Measurements from ENCODE around the gene CHST8. TPM values are rescaled to one million over a fixed set of nuclear protein-coding genes. Genes with fewer than 3 reads are reported as not detected.
A peak's percentile ranks its signal among the peaks of the same experiment; 100 is the strongest.

The CHST8 gene
- total RNA-seq, 2 donors from 2014 or later = not detected

DNA sequence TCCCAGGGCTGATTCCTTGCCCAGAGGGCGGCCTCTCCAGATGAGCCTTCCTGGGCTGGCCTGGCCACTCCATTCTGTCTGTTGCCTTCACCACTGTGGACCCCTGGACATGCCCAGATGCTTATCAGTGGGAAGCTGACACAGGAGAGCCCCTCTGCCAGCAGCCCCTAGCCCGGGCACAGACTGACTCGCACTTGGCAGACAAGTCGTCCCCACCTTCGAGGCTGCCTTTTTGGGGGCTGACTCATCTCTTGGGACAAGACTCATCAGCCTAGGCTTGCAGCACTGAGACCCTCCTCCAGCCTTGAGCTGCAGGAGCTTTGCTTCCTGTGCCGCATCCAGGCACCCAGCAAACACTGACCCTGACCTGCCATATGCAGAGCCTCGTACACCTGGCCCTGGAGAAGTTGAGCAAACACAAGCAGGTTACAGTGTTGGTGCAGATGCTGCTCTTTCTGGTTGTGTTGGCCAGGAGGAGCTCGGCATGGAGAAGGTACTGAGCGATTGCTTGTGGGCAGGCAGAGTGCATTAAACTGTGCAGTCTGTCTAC lies 8.1 kb downstream of the CHST8 start:
- Mint-ChIP-seq H3K27ac (no peak overlapping the region), H3K9me3 (no peaks in the 10 kb centered on the region), H3K36me3 (no peaks in the 10 kb centered on the region)
- no peak for ATAC-seq
- peak in 1 of 2 donors; percentile 38 for DNase-seq (ENCODE audit: low spot score in 2 of 2)

DNA sequence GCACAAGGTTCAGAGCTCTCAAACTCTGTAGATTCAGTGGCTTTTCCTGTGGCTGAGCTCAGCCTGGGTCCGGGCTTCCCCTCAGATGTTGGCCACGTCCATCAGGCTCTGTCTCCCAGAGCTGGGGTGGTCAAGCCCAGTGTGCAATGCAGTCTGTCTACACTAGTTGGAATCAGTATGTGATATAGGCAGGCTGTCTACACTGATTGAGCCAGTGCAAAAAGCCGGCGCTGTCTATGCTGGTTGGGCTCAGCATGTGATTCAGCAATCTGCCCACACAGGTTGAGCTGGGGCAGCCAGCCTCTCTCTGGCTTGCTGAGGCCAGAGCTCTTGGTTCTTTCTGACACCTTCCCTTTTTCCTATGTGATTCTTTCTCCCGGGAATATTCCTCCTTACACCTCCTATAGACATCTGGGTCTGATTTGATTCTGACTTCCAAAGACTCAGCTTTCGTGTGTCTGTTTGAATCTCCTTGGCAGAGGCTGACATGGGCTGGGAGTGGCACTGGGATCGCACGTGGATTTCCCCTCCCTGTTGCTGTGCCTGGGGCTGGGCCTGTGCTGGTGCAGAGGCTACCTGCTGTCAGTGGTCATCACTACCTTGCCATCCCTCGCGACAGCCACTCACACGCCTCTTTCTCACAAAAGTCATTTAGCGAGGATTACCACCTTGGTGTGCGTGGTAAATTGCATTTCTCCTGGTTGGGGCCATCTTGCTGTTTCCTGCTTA lies 9.3 kb downstream of the CHST8 start:
- Mint-ChIP-seq H3K9me3 (no peaks in the 10 kb centered on the region), H3K36me3 (no peaks in the 10 kb centered on the region), H3K27ac (no peak overlapping the region)
- ATAC-seq (no peak), DNase-seq (ENCODE audit: low spot score in 2 of 2) (peak in 1 of 2 donors; percentile 28)

DNA sequence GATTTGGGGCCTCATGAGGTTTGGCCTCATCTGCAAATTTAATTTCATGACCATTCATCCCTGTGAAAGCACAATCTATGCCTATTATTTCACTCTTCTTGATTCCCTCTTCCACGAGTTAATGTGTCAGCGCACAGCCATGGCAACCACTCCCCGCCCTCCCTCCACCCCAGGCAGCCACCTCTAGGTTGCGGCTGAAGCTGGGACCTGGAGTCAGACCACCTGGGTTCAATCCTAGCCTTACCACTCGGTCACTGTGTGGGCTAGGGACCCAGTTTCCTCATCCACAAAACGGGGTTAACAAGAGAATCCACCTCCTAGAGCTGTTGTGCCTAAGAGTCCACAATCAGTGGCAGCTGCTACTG lies 9.8 kb downstream of the CHST8 start:
- no peaks in the 10 kb centered on the region for H3K9me3 Mint-ChIP-seq
- ATAC-seq (no peak), DNase-seq (ENCODE audit: low spot score in 2 of 2) (no peak)
- H3K36me3 Mint-ChIP-seq = no peaks in the 10 kb centered on the region
- no peak overlapping the region for H3K27ac Mint-ChIP-seq

DNA sequence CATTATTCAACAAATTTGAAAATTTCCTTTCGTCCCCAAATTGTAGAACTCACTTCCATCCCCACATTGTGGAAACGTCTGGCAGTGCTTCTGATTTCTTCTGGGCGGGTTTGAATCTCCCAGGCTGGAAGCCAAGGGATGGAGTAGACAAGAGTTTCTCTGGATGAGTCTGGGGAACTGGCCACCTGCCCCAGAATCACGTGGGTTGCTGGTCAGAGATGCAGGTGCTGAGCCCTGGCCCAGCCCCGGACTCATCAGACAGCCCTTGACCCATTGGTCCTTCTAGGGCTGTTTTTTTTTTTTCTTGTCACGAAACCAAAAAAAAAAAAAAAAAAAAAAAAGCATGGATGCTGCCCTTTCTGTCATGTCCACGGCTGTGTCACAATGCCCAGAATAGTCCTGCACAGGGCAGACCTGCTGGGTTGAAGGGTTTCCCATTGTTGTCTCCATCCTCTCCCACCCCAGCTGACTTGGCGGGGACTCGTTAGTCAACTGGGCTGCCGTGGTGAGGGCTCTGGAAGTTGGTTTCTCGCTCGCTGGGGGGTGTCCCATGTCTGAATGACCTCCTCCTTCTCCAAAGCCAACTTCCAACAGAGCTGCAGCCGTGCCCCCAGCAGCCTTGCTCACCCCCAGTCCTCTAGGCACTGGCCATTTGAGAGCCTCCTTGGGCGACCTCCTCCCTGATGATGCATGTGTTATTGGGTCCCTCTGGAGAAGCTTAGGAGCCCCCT lies 12.8 kb downstream of the CHST8 start:
- DNase-seq (ENCODE audit: low spot score in 2 of 2) (no peak), ATAC-seq (no peak)
- Mint-ChIP-seq H3K27ac (peak overlapping the region in 1 of 2 donors; percentile 36), H3K9me3 (no peaks in the 10 kb centered on the region), H3K36me3 (no peaks in the 10 kb centered on the region)

DNA sequence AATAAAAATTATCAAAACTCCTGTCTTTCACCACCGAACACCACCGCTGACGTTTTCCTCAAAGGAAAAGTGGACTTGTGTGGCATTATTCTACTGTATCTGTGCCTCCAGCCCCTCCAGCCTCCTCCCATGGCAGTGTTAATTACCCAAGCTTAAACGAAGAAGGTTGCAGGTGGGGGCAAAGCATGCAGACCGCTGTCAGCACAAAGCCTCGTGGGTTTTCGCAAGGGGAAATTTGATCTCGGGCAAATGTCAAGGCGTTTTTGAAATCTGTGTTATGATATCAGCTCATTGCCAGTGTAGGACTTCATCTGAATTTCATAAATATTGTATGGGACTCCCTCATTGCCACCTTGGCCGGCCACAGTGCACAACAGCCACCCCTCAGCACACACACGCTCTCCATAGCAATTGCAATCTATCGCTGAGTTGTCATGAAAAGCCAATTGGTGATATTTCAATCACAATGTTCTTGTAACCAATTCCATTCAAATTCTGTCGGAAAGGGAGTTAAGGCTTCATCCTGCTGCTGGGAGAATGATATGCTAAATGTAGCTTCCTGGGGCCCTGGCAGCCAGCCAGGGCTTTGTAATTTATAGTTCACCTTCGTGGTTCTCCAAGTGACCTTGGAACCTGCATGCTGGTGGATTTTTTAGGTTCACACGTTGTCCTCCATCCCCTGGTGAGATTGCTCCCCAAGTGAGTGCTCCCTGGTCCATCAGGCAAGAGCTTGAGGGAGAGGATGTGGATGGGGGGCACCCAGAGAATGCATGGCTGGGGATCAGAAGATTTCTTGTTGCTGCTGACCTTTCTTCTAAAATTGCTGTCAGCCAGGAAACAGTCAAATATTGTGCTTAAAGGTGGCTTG lies 16.6 kb downstream of the CHST8 start:
- Mint-ChIP-seq H3K9me3 (no peaks in the 10 kb centered on the region), H3K36me3 (no peaks in the 10 kb centered on the region), H3K27ac (no peak overlapping the region)
- DNase-seq (ENCODE audit: low spot score in 2 of 2) (peak in 1 of 2 donors; percentile 14), ATAC-seq (no peak)

DNA sequence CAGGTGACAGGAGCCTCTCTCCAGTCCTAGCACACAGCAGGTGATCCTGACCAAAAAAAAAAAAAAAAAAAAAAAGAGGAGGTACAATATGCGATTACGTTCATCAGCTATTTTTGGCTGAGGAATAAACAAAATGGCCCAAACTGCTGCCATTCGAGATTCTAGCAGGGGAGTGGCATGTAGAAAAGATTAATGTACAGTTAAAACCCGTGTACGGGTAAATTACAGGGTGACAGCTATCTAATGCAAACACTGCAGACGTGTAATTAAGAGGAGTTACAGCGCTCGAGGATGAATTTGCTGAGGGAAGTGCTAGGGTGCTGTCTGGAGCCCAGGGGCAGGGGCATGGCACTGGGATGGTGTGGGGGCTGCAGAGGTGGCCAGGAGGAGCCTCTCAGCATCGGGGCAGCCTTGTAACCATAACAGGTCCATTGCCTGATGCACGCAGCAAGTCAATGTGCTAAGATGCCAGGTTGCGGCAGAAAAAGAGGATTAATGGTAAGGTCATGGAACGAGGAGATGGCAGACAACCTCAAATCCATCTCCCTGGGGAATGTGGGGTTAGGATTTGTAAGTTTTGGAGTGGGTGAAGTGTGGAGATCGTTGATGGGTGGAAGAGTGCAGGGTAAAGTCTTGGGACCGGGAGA lies 17.4 kb downstream of the CHST8 start:
- no peaks in the 10 kb centered on the region for H3K36me3 Mint-ChIP-seq
- H3K9me3 Mint-ChIP-seq = no peaks in the 10 kb centered on the region
- ATAC-seq (no peak), DNase-seq (ENCODE audit: low spot score in 2 of 2) (no peak)
- no peak overlapping the region for H3K27ac Mint-ChIP-seq

DNA sequence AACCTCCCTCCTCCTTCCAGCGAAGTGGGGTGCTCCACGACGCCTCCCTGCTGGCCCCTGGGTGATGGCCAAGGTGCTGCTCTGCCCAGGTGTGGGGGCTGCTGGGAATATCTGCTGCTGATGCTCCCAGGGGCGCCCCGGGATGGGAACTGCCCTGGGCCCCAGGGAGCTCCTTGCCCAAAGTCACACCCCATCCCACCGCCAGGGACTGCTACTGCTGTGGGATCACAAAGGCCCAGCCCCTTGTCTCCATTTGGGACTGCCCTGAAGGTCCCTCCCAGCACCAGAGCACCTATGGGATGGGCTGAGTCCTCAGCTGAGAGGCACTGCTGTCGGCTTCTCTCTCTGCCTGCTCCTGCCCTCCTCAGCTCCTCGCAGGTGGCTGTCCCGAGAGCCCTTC lies 19.0 kb downstream of the CHST8 start:
- H3K27ac Mint-ChIP-seq = no peak overlapping the region
- no peaks in the 10 kb centered on the region for H3K9me3 Mint-ChIP-seq
- H3K36me3 Mint-ChIP-seq = no peaks in the 10 kb centered on the region
- DNase-seq (ENCODE audit: low spot score in 2 of 2) (peak in 1 of 2 donors; percentile 20), ATAC-seq (no peak)

DNA sequence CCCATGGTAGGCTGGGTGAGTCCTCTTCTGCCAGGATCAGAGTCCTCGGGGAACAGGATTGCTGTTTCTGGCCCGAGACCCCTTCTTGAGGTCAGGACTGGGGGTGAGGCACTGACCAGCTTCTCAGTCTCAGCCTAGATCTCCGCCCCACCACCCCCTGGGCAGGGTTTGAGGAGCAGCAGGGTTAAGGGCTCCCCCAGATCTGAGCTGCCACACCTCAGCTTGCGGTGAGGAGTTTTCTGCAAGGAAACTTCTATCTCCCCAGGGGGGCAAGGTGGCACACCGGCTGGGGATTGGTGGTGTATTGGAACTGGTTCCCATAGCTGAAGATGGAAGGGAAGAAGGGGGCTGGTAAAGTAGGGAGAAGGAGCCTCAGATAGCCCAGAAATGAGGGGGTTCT lies 19.5 kb downstream of the CHST8 start:
- DNase-seq (ENCODE audit: low spot score in 2 of 2) = peak in 1 of 2 donors; percentile 44
- no peak overlapping the region for H3K27ac Mint-ChIP-seq
- H3K36me3 Mint-ChIP-seq = no peaks in the 10 kb centered on the region
- no peaks in the 10 kb centered on the region for H3K9me3 Mint-ChIP-seq
- no peak for ATAC-seq

DNA sequence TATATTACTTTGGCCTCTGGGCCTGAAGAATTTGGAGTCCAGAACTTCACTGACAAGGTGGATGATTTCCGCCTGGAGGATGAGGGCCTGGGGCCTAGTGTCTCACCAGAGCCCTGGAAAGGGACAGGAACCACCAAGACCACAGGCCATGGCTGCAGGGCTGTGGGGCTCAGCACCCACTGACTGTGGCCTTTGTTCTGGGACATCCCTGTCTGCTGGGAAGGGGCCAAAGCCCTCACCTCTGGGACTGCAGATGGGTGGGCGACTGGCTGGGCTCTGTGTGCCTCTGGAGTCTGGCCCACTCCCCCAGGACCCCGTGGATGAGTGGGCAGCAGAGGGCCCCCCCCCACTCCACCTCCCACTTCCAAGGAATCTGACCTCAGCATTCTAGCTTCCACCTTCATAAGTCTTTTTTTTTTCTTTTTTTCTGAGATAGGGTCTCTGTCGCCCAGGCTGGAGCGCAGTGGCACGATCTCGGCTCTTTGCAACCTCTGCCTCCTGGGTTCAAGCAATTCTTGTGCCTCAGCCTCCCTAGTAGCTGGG lies 20.3 kb downstream of the CHST8 start:
- H3K36me3 Mint-ChIP-seq = no peaks in the 10 kb centered on the region
- ATAC-seq (no peak), DNase-seq (ENCODE audit: low spot score in 2 of 2) (no peak)
- H3K9me3 Mint-ChIP-seq = no peaks in the 10 kb centered on the region
- H3K27ac Mint-ChIP-seq = no peak overlapping the region

DNA sequence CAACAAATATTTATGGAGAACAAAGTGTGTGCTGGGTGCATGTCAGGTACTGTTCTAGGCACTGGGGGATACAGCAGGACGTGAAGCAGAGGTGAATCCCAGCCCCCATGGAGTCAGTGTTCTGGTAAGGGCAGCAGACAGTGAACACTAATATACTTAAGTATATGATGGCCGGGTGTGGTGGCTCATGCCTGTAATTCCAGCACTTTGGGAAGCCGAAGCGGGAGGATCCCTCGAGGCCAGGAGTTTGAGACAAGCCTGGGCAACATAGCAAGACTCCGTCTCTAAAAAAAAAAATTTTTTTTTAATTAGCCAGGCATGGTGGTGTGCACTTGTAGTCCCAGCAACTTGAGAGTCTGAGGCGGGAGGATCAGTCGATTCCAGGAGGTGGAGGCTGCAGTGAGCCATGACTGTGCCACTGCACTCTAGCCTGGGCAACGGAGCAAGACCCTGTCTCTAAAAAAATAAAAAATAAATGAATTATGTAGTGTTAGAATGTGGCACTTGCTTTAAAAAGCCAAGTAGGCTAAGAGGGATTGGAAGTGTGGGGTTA lies 22.6 kb downstream of the CHST8 start:
- no peak overlapping the region for H3K27ac Mint-ChIP-seq
- ATAC-seq (no peak), DNase-seq (ENCODE audit: low spot score in 2 of 2) (no peak)
- no peaks in the 10 kb centered on the region for H3K36me3 Mint-ChIP-seq
- no peaks in the 10 kb centered on the region for H3K9me3 Mint-ChIP-seq

DNA sequence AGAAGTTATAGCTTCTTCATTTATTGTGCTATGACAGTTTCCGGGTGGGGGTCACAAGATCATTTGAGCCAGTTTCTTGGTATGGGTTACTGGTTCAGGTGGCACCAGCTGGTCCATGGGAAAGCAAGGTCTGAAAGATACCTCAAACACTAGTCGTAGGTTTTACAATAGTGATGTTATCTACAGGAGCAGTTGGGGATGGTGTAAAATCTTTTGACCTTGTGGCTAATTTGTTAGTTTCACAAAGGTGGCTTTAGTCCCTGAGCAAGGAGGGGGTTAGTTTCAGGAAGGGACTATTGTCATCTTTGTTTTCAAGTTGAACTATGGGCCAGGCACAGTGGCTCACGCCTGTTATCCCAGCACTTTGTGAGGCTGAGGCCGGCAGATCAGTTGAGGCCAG lies 24.6 kb downstream of the CHST8 start:
- ATAC-seq = no peak
- no peaks in the 10 kb centered on the region for H3K9me3 Mint-ChIP-seq
- no peak overlapping the region for H3K27ac Mint-ChIP-seq
- H3K36me3 Mint-ChIP-seq = no peaks in the 10 kb centered on the region
- no peak for DNase-seq (ENCODE audit: low spot score in 2 of 2)

DNA sequence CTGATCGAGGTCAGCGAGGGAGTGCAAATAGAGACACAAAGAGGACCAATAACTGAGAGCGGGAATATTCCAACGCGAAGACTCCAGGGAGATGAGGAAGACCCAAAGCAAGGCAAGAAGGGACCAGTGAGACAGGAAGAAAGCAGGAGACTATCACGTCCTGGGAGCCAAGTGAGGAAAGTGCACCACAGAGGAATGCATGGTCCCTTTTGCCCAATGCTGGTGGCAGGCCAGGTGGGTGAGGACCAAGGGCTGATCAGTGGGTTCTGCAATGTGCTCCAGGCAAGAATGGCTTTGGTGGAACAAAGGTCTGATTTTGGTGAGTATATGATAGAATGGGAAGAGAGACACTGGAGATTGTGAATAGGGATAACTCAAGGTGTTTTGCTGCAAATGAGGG lies 25.4 kb downstream of the CHST8 start:
- Mint-ChIP-seq H3K36me3 (no peaks in the 10 kb centered on the region), H3K9me3 (no peaks in the 10 kb centered on the region), H3K27ac (no peak overlapping the region)
- DNase-seq (ENCODE audit: low spot score in 2 of 2) (no peak), ATAC-seq (no peak)

DNA sequence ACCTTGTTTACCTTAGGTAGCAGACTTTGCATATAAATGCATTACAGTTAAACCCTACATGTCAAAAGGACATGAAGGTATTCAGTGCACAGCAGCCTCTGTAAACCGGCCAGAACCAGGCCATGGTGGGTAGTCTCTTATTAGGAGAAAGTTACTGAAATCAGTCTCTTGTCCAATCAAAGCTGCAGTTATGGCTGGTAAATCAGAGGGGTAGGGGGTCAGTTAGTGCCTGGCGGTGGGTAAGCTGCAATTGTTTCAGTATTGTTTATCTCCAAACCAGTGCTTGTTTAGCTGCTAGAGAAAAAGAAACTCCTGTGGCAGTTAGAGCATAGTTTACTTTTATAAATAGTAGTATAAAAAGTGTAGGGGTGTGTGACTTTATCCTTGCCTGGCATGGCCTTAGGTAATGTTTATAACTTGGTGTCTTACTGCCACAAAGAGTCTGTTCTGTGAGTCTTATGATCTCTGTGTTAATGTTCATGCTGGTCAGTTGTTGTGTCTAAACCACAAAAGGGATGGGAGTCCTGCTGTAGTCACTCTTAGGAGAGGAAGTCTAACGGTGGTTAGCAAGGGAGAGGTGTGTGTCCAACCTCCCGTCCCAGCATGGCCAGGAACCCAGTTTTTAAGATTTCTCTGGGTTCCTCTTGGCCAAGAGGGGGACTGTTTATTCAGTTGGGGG lies 28.0 kb downstream of the CHST8 start:
- no peak for ATAC-seq
- peak in 1 of 2 donors; percentile 16 for DNase-seq (ENCODE audit: low spot score in 2 of 2)
- Mint-ChIP-seq H3K9me3 (peaks cover 5 to 10% of the 10 kb centered on the region in 2 donors), H3K36me3 (peaks cover 0 to 5% of the 10 kb centered on the region in 2 donors), H3K27ac (no peak overlapping the region)

DNA sequence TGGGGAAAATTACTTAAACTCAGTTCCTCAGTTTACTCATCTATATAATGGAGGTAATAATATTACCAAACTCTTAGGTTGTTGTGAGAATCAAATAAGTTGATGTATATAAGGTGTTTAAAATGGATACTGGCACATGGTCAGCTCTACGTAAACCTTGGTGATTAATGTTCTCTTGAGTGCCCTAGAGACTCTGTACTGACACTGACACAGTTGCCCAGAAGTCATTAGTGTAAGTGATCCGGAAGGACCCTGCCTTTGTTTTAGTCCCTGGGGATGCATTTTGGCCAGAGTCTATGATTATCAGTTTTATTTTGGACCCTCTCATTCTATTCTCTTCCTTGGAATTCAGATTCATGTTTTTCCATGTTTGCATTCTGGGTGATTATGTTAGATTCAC lies 31.9 kb downstream of the CHST8 start:
- DNase-seq (ENCODE audit: low spot score in 2 of 2) (no peak), ATAC-seq (no peak)
- Mint-ChIP-seq H3K9me3 (peaks cover 5 to 10% of the 10 kb centered on the region in 2 donors), H3K36me3 (peaks cover 0 to 5% of the 10 kb centered on the region in 2 donors), H3K27ac (no peak overlapping the region)

DNA sequence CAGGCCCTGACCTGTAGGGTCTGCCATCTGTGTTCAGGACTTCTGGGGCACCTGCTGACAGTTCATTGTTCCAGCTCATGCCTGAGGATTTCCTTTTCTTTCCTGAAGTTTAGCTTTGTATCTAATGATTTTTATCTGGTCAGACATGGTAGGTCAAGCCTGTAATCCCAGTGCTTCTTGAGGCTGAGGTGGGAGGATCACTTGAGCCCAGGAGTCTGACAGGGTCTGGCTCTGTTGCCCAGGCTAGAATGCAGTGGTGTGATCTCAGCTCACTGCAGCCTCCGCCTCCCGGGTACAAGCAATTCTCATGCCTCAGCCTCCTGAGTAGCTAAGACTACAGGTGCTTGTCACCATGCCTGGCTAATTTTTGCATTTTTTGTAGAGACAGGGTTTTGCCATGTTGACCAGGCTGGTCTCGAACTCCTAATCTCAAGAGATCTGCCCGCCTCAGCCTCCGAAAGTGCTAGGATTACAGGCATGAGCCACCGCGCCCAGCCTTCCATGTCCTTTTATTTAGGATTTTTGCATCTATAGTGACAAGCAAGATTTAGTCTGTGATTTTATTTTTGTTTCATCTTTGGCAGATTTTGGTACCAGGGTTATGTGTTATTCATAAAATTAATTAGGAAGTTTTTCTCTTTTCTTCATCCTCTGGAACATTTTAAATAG lies 33.2 kb downstream of the CHST8 start:
- peaks cover 0 to 5% of the 10 kb centered on the region in 2 donors for H3K36me3 Mint-ChIP-seq
- no peak overlapping the region for H3K27ac Mint-ChIP-seq
- ATAC-seq (no peak), DNase-seq (ENCODE audit: low spot score in 2 of 2) (peak in 1 of 2 donors; percentile 3)
- peaks cover 5 to 10% of the 10 kb centered on the region in 2 donors for H3K9me3 Mint-ChIP-seq
